HCT116 (cell line): ENCODE data around the gene FREM1. TPM values are rescaled to one million over a fixed set of nuclear protein-coding genes. Genes with fewer than 3 reads are reported as not detected.

Experiments
- ATAC-seq: fragments of 200-7000 bp; cut with Tn5 transposase; 2 replicates; pipeline ENCODE4 v1.9.1; 2020; ENCODE audit warnings: mild to moderate bottlenecking, moderate library complexity
- BruUV-seq: library from RNA; stranded (reverse); fragments of 400-500 nt; replicated peaks from 2 replicates; lab custom pipeline; 2021; lab: Mats Ljungman, UMichigan
- CTCF ChIA-PET: fragments of 300-600 bp; sonication (Branson Sonifier 250); formaldehyde crosslinking; loops from one replicate; lab custom pipeline; 2021; ENCODE audit warnings: antibody characterized with exemption; lab: Charles Lee
- POLR2A ChIA-PET: fragments of 300-600, 350-600 bp; sonication (Branson Sonifier 250); formaldehyde crosslinking; loops from one replicate; lab custom pipeline; 2021; ENCODE audit warnings: antibody characterized with exemption; lab: Charles Lee
- RAD21 ChIA-PET, 2 experiments: fragments of 300-600 bp; sonication (Branson Sonifier 250); formaldehyde crosslinking; loops; one replicate each; lab custom pipeline; 2023; ENCODE audit warnings: low total read pairs in 2 of 2; ENCODE audit not compliant: uncharacterized antibody in 2 of 2, unreplicated experiment in 2 of 2, low non-redundant PET in 1 of 2; lab: Charles Lee
- DNase-seq: peaks from one replicate; pipeline ENCODE4 v3.0.0-alpha.2; 2010; ENCODE audit warnings: low read depth, low spot score
- H2AFZ ChIP-seq: fragments of 200-600 bp; shearing (Covaris generic), sonication (generic); 2 replicates; pipeline ENCODE4 v1.6.1; 2017; ENCODE audit warnings: low read depth, mixed run types, mixed read lengths, antibody characterized with exemption, low read length; ENCODE audit not compliant: poor library complexity, severe bottlenecking
- H3K27ac ChIP-seq: 2 replicates; pipeline ENCODE4 v1.5.1; 2012; ENCODE audit warnings: low read depth, low read length
- H3K27me3 ChIP-seq: fragments of 200-600 bp; sonication (generic); 2 replicates; pipeline ENCODE4 v1.6.1; 2016; ENCODE audit warnings: mixed run types, low read length, mixed read lengths; ENCODE audit not compliant: insufficient read depth
- H3K36me3 ChIP-seq, 2 experiments: fragments of 200-500 bp in 1 of 2; fragments of 200-600 bp in 1 of 2; sonication (Bioruptor generic) in 1 of 2; sonication (generic) in 1 of 2; 2 replicates each; pipeline versions ENCODE4 v1.5.1 to v1.6.1; 2014 to 2016; ENCODE audit warnings: low read length in 2 of 2, inconsistent platforms in 1 of 2, mixed read lengths in 1 of 2, mixed run types in 1 of 2; ENCODE audit not compliant: insufficient read depth in 2 of 2, control insufficient read depth in 1 of 2
- H3K4me1 ChIP-seq, 2 experiments: fragments of 200-600 bp in 1 of 2; sonication (generic) in 1 of 2; 2 replicates each; pipeline versions ENCODE4 v1.5.1 to v1.6.1; 2012 to 2017; ENCODE audit warnings: low read length in 2 of 2, inconsistent platforms in 1 of 2, mild to moderate bottlenecking in 1 of 2, mixed read lengths in 1 of 2, mixed run types in 1 of 2, moderate library complexity in 1 of 2; ENCODE audit not compliant: insufficient read depth in 2 of 2, control insufficient read depth in 1 of 2
- H3K4me2 ChIP-seq: fragments of 200-600 bp; sonication (generic); 2 replicates; pipeline ENCODE4 v1.6.1; 2017; ENCODE audit warnings: mixed run types, low read length, mixed read lengths
- H3K4me3 ChIP-seq, 2 experiments: fragments of 200-600 bp in 1 of 2; sonication (generic) in 1 of 2; replicated peaks in 1 of 2; 2 replicates each; pipeline ENCODE4 v1.5.1; 2011 to 2016; ENCODE audit warnings: low read length in 2 of 2, control low read depth in 1 of 2, low read depth in 1 of 2, mild to moderate bottlenecking in 1 of 2, mixed read lengths in 1 of 2, mixed run types in 1 of 2
- H3K79me2 ChIP-seq: fragments of 200-600 bp; sonication (generic); 2 replicates; pipeline ENCODE4 v1.6.1; 2017; ENCODE audit warnings: mild to moderate bottlenecking, mixed run types, low read length, moderate library complexity, mixed read lengths; ENCODE audit not compliant: insufficient read depth
- H3K9ac ChIP-seq: fragments of 200-600 bp; sonication (generic); 2 replicates; pipeline ENCODE4 v1.6.1; 2016; ENCODE audit warnings: low read length, mixed read lengths
- H3K9me2 ChIP-seq: fragments of 200-600 bp; sonication (generic), shearing (Covaris generic); 2 replicates; pipeline ENCODE4 v1.6.1; 2017; ENCODE audit warnings: mixed run types, mild to moderate bottlenecking, moderate library complexity; ENCODE audit not compliant: insufficient read depth
- H3K9me3 ChIP-seq, 2 experiments: fragments of 200-500 bp in 1 of 2; fragments of 200-600 bp in 1 of 2; sonication (Bioruptor generic) in 1 of 2; sonication (generic) in 1 of 2; 2 replicates each; pipeline ENCODE4 v1.6.1; 2014 to 2017; ENCODE audit warnings: low read length in 2 of 2, mixed read lengths in 2 of 2, inconsistent platforms in 1 of 2, low read depth in 1 of 2, mild to moderate bottlenecking in 1 of 2, mixed run types in 1 of 2, moderate library complexity in 1 of 2; ENCODE audit not compliant: control insufficient read depth in 1 of 2, insufficient read depth in 1 of 2
- H4K20me1 ChIP-seq: fragments of 200-600 bp; sonication (generic), shearing (Covaris generic); 2 replicates; pipeline ENCODE4 v1.6.1; 2017; ENCODE audit warnings: mixed run types, mild to moderate bottlenecking, moderate library complexity; ENCODE audit not compliant: insufficient read depth
- ATF3 ChIP-seq: IDR thresholded peaks from 2 replicates; pipeline ENCODE4 v1.6.1; 2012
- CBX3 ChIP-seq: IDR thresholded peaks from 2 replicates; pipeline ENCODE4 v1.6.1; 2012; ENCODE audit warnings: low read depth
- CEBPB ChIP-seq: IDR thresholded peaks from 2 replicates; pipeline ENCODE4 v1.6.1; 2012; ENCODE audit warnings: low read depth
- EGR1 ChIP-seq: IDR thresholded peaks from 2 replicates; pipeline ENCODE4 v1.6.1; 2012; ENCODE audit warnings: low read depth
- ELF1 ChIP-seq: IDR thresholded peaks from 2 replicates; pipeline ENCODE4 v1.6.1; 2012; ENCODE audit warnings: low read depth, borderline replicate concordance
- EZH2 ChIP-seq: fragments of 200-600 bp; sonication (generic); IDR thresholded peaks from 2 replicates; pipeline ENCODE4 v1.6.1; 2017; ENCODE audit warnings: antibody characterized with exemption, mixed run types
- EZH2phosphoT487 ChIP-seq: fragments of 200-600 bp; IDR thresholded peaks from 2 replicates; pipeline ENCODE4 v1.6.1; 2018; ENCODE audit warnings: antibody characterized with exemption, borderline replicate concordance
- FOSL1 ChIP-seq: IDR thresholded peaks from 2 replicates; pipeline ENCODE4 v1.6.1; 2012; ENCODE audit warnings: low read depth
- JUND ChIP-seq: IDR thresholded peaks from 2 replicates; pipeline ENCODE4 v1.6.1; 2012
- MAX ChIP-seq: IDR thresholded peaks from 2 replicates; pipeline ENCODE4 v1.6.1; 2012
- POLR2A ChIP-seq: IDR thresholded peaks from 2 replicates; pipeline ENCODE4 v1.7.0; 2011; ENCODE audit warnings: borderline replicate concordance; ENCODE audit not compliant: insufficient read depth, insufficient read length; ENCODE audit errors: extremely low read depth
- POLR2AphosphoS5 ChIP-seq: IDR thresholded peaks from 2 replicates; pipeline ENCODE4 v1.6.1; 2011; ENCODE audit warnings: mild to moderate bottlenecking, low read depth, low read length, moderate library complexity
- RAD21 ChIP-seq: IDR thresholded peaks from 2 replicates; pipeline ENCODE4 v1.6.1; 2012; ENCODE audit warnings: low read depth, mild to moderate bottlenecking
- REST ChIP-seq: IDR thresholded peaks from 2 replicates; pipeline ENCODE4 v1.6.1; 2012; ENCODE audit warnings: low read depth
- SIN3A ChIP-seq: IDR thresholded peaks from 2 replicates; pipeline ENCODE4 v1.6.1; 2012; ENCODE audit warnings: low read depth
- SRF ChIP-seq: IDR thresholded peaks from 2 replicates; pipeline ENCODE4 v1.6.1; 2012; ENCODE audit warnings: low read depth
- YY1 ChIP-seq: IDR thresholded peaks from 2 replicates; pipeline ENCODE4 v1.6.1; 2011; ENCODE audit warnings: low read length, low read depth, moderate library complexity, mild to moderate bottlenecking; ENCODE audit not compliant: insufficient replicate concordance; ENCODE audit errors: extremely low read depth
- ZBTB33 ChIP-seq: IDR thresholded peaks from 2 replicates; pipeline ENCODE4 v1.6.1; 2011; ENCODE audit warnings: mild to moderate bottlenecking, low read length, moderate library complexity; ENCODE audit not compliant: insufficient replicate concordance; ENCODE audit errors: extremely low read depth
- ZFX ChIP-seq: fragments of 450-650 bp; IDR thresholded peaks from 2 replicates; pipeline ENCODE4 v1.6.1; 2017
- ZNF274 ChIP-seq: fragments of 200-500 bp; sonication (Bioruptor generic); IDR thresholded peaks from 2 replicates; pipeline ENCODE4 v1.6.1; 2014; ENCODE audit warnings: mild to moderate bottlenecking, low read depth, low read length, inconsistent platforms
- intact Hi-C: fragments of 100-400 bp; cut with micrococcal nuclease; formaldehyde crosslinking; loops from 2 replicates; pipeline ENCODE4 v1.10.0; 2022
- total RNA-seq: library from RNA; stranded (reverse); gene quantifications from one replicate; pipeline ENCODE4 v1.2.1, GENCODE V29; 2021; ENCODE audit not compliant: unreplicated experiment

The FREM1 gene
- total RNA-seq, 1 experiment from 2014 or later: 0.12 TPM

GRCh38 chr9:14747111-14747510 lies 163.1 kb downstream of the FREM1 start (continued):
- TF ChIP-seq ZBTB33 (no peak), MAX (no peak), ATF3 (no peak), JUND (no peak), EGR1 (no peak), SIN3A (no peak), YY1 (no peak), POLR2A (no peak)

GRCh38 chr9:14746626-14747025 lies 163.6 kb downstream of the FREM1 start:
- no TSS peak for BruUV-seq
- POLR2A ChIA-PET: no interaction called here
- ATAC-seq: no peak
- TF ChIP-seq ZBTB33 (no peak), EGR1 (no peak), ELF1 (no peak), CEBPB (no peak), ZFX (no peak), EZH2 (no peak), SRF (no peak), EZH2phosphoT487 (no peak), POLR2AphosphoS5 (no peak), ZNF274 (no peak), JUND (no peak), YY1 (no peak), FOSL1 (no peak), REST (no peak), SIN3A (no peak), RAD21 (no peak), CBX3 (no peak)

More at GRCh38 chr9:14746626-14747025, 163.6 kb downstream of the FREM1 start:
- H3K4me1 ChIP-seq: no peaks in the 10 kb centered on the region
- no peak overlapping the region for H2AFZ ChIP-seq
- intact Hi-C loops: no loop called here
- H3K9ac ChIP-seq: no peak overlapping the region
- no peak overlapping the region for H3K4me3 ChIP-seq
- H4K20me1 ChIP-seq: no peaks in the 10 kb centered on the region
- H3K4me2 ChIP-seq: no peak overlapping the region
- H3K9me2 ChIP-seq: no peaks in the 10 kb centered on the region
- H3K79me2 ChIP-seq: no peaks in the 10 kb centered on the region
- CTCF ChIA-PET: no interaction called here
- RAD21 ChIA-PET: no interaction called here
- DNase-seq: no peak
- H3K9me3 ChIP-seq: no peaks in the 10 kb centered on the region
- H3K36me3 ChIP-seq: no peaks in the 10 kb centered on the region
- H3K27me3 ChIP-seq: peaks cover 11% of the 10 kb centered on the region
- H3K27ac ChIP-seq: no peak overlapping the region
